ENCODE results near the gene BTD. TPM values are rescaled to one million over a fixed set of nuclear protein-coding genes. Genes with fewer than 3 reads are reported as not detected.

Gene BTD
- total RNA-seq, 1 experiment from 2014 or later = 7.7 TPM

- CTCF ChIA-PET = no interaction called here
- Mint-ChIP-seq H3K36me3 (ENCODE audit: insufficient read depth, unreplicated experiment) (no peaks in the 10 kb centered on the region), H3K27me3 (ENCODE audit: unreplicated experiment) (no peaks in the 10 kb centered on the region), H3K4me3 (ENCODE audit: low read depth, unreplicated experiment) (no peak overlapping the region), H3K9me3 (ENCODE audit: low read depth, unreplicated experiment) (peaks cover 3% of the 10 kb centered on the region), H3K27ac (ENCODE audit: unreplicated experiment) (no peak overlapping the region), H3K4me1 (ENCODE audit: low read depth, unreplicated experiment) (no peaks in the 10 kb centered on the region)
- no peak for DNase-seq
- no TSS peak for BruUV-seq (replicated peaks)
- TF ChIP-seq, protein P1, sequence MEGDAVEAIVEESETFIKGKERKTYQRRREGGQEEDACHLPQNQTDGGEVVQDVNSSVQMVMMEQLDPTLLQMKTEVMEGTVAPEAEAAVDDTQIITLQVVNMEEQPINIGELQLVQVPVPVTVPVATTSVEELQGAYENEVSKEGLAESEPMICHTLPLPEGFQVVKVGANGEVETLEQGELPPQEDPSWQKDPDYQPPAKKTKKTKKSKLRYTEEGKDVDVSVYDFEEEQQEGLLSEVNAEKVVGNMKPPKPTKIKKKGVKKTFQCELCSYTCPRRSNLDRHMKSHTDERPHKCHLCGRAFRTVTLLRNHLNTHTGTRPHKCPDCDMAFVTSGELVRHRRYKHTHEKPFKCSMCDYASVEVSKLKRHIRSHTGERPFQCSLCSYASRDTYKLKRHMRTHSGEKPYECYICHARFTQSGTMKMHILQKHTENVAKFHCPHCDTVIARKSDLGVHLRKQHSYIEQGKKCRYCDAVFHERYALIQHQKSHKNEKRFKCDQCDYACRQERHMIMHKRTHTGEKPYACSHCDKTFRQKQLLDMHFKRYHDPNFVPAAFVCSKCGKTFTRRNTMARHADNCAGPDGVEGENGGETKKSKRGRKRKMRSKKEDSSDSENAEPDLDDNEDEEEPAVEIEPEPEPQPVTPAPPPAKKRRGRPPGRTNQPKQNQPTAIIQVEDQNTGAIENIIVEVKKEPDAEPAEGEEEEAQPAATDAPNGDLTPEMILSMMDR (IDR thresholded peaks at IDR 0.05; ENCODE audit: unreplicated experiment) = no peak
- intact Hi-C loops (cut with micrococcal nuclease; ENCODE audit: unreplicated experiment) = no loop called here
Observed at GRCh38 chr3:15657016-15657415, 55.5 kb downstream of the BTD start.

- no peak for DNase-seq
- no peaks in the 10 kb centered on the region for H3K27me3 Mint-ChIP-seq (ENCODE audit: unreplicated experiment)
- H3K9me3 Mint-ChIP-seq (ENCODE audit: low read depth, unreplicated experiment) = peaks cover 3% of the 10 kb centered on the region
- no peak overlapping the region for H3K4me3 Mint-ChIP-seq (ENCODE audit: low read depth, unreplicated experiment)
- TF ChIP-seq, protein P1 (IDR thresholded peaks at IDR 0.05; ENCODE audit: unreplicated experiment) = no peak
- no peaks in the 10 kb centered on the region for H3K4me1 Mint-ChIP-seq (ENCODE audit: low read depth, unreplicated experiment)
- no peak overlapping the region for H3K27ac Mint-ChIP-seq (ENCODE audit: unreplicated experiment)
- intact Hi-C loops (cut with micrococcal nuclease; ENCODE audit: unreplicated experiment) = no loop called here
- CTCF ChIA-PET = no interaction called here
- H3K36me3 Mint-ChIP-seq (ENCODE audit: insufficient read depth, unreplicated experiment) = no peaks in the 10 kb centered on the region
- no TSS peak for BruUV-seq (replicated peaks)
Observed at GRCh38 chr3:15659254-15659975, 57.9 kb downstream of the BTD start.

DNA sequence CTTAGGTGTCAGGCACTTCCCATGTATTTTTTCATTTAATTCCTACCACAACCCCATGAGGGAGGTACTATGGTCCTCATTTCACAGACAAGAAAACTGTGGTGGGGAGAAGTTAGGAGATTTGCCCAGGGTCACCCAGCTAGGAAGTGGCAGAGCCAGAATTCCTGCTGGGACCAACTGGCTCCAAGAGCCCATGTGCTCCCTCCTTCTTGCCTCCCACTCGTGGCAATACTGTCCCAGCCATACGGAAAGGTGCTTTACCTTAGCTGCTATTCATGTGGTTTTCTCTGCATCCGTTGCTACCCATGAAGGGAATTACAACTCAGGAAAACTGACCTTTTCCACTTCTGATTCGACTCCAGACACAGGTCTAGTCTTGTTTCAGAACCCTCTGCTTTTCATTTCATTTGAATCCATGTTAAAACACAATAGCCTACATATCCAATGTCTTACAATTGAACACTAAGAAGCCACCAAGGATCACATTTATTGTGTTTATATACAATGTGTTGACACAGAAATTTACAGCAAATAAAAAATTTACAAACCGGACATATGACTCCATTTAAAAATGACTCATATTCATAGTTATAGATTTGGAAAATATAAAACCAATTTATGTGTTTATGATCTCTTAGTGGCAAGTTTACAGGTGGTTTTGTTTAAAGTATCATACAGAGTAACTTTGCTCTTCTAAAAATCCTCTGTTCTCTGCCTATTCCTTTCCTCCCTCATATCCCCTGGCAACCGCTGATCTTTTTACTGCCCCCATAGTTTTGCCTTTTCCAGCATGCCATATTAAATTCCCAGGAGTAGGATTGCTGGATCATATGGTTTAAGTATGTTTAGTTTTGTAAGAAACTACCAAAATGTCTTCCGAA is 58.8 kb downstream of the BTD start:
- Mint-ChIP-seq H3K36me3 (ENCODE audit: insufficient read depth, unreplicated experiment) (no peaks in the 10 kb centered on the region), H3K4me1 (ENCODE audit: low read depth, unreplicated experiment) (no peaks in the 10 kb centered on the region), H3K4me3 (ENCODE audit: low read depth, unreplicated experiment) (no peak overlapping the region), H3K27ac (ENCODE audit: unreplicated experiment) (no peak overlapping the region), H3K9me3 (ENCODE audit: low read depth, unreplicated experiment) (peaks cover 3% of the 10 kb centered on the region), H3K27me3 (ENCODE audit: unreplicated experiment) (no peaks in the 10 kb centered on the region)
- intact Hi-C loops (cut with micrococcal nuclease; ENCODE audit: unreplicated experiment) = no loop called here
- no TSS peak for BruUV-seq (replicated peaks)
- DNase-seq = no peak
- TF ChIP-seq, protein P1 (IDR thresholded peaks at IDR 0.05; ENCODE audit: unreplicated experiment) = no peak
- CTCF ChIA-PET = no interaction called here

DNA sequence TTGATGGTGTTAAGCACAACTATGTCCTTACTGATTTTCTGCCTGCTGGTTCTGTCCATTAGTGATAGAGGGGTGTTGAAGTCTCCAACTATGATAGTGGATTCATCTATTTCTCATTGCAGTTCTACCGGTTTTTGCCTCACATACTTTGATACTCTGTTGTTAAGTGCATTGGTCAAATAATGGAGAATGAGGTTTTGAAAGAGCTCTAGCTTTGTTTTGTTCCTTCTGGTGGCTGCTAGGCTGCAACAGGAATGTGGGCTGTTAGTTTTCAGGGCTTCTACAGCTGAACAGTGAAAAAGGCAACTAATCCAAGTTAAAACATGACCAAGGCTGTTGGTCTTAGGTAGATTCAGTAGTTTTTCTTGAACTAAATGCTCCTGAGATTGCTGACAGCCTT is 62.6 kb downstream of the BTD start:
- H3K36me3 Mint-ChIP-seq (ENCODE audit: insufficient read depth, unreplicated experiment) = no peaks in the 10 kb centered on the region

More for the DNA sequence above, 62.6 kb downstream of the BTD start:
- no TSS peak for BruUV-seq (replicated peaks)
- no peak for DNase-seq
- TF ChIP-seq, protein P1 (IDR thresholded peaks at IDR 0.05; ENCODE audit: unreplicated experiment) = no peak
- intact Hi-C loops (cut with micrococcal nuclease; ENCODE audit: unreplicated experiment) = no loop called here
- H3K27me3 Mint-ChIP-seq (ENCODE audit: unreplicated experiment) = no peaks in the 10 kb centered on the region
- no peak overlapping the region for H3K4me3 Mint-ChIP-seq (ENCODE audit: low read depth, unreplicated experiment)
- H3K27ac Mint-ChIP-seq (ENCODE audit: unreplicated experiment) = no peak overlapping the region
- H3K4me1 Mint-ChIP-seq (ENCODE audit: low read depth, unreplicated experiment) = no peaks in the 10 kb centered on the region
- no peaks in the 10 kb centered on the region for H3K9me3 Mint-ChIP-seq (ENCODE audit: low read depth, unreplicated experiment)
- CTCF ChIA-PET = no interaction called here
